OCI-LY1 (cell line): Measurements from ENCODE around the gene PPFIA4.
"Not testable (repeated sequence)": the region's sequence is repeated elsewhere in the genome, so short reads cannot be mapped to it uniquely, and the experiment has no call there.

Source experiments
- CTCF ChIP-seq: fragments of 200-600 bp; sonication (generic), shearing (Covaris generic); IDR thresholded peaks from 2 replicates; pipeline ENCODE4 v1.5.1; 2017; ENCODE audit warnings: mild to moderate bottlenecking, antibody characterized with exemption, low read length, moderate library complexity, mixed read lengths
- EZH2 ChIP-seq: fragments of 200-600 bp; sonication (generic), shearing (Covaris generic); IDR thresholded peaks from 2 replicates; pipeline ENCODE4 v1.8.0; 2017; ENCODE audit warnings: borderline replicate concordance, mixed run types, mild to moderate bottlenecking, antibody characterized with exemption, low read length, moderate library complexity, mixed read lengths

DNA sequence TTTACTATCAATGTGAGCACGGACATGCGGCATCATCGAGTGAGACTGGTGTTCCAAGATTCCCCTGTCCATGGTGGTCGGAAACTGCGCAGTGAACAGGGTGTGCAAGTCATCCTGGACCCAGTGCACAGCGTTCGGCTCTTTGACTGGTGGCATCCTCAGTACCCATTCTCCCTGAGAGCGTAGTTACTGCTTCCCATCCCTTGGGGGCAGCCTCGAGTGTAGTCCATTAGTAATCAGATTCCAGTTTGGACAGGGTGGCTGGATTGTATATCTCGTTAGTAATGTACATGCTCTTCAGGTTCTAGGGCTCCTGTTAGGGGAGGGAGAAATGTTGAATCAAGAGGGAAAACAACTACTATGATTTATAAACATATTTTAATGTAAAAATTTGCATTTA, 3.4 kb upstream of the PPFIA4 start:
- TF ChIP-seq CTCF, EZH2: not testable (repeated sequence)
